Stimulated activated CD4-positive, alpha-beta T cell treated with anti-CD3 and anti-CD28 coated beads, Interleukin-12 subunit alpha, Interleukin-12 subunit beta, amount 100 ng/mL, for 24 hours (primary cell): Measurements from ENCODE around the gene IRF4.

Source experiments
- DNase-seq, 2 experiments: peaks; one replicate each; pipeline ENCODE4 v3.0.0-alpha.2; 2020; ENCODE audit warnings: low read depth in 2 of 2

Gene IRF4

GRCh38 chr6:381742-382461 is 9.7 kb upstream of the IRF4 start:
- no peak for DNase-seq

DNA sequence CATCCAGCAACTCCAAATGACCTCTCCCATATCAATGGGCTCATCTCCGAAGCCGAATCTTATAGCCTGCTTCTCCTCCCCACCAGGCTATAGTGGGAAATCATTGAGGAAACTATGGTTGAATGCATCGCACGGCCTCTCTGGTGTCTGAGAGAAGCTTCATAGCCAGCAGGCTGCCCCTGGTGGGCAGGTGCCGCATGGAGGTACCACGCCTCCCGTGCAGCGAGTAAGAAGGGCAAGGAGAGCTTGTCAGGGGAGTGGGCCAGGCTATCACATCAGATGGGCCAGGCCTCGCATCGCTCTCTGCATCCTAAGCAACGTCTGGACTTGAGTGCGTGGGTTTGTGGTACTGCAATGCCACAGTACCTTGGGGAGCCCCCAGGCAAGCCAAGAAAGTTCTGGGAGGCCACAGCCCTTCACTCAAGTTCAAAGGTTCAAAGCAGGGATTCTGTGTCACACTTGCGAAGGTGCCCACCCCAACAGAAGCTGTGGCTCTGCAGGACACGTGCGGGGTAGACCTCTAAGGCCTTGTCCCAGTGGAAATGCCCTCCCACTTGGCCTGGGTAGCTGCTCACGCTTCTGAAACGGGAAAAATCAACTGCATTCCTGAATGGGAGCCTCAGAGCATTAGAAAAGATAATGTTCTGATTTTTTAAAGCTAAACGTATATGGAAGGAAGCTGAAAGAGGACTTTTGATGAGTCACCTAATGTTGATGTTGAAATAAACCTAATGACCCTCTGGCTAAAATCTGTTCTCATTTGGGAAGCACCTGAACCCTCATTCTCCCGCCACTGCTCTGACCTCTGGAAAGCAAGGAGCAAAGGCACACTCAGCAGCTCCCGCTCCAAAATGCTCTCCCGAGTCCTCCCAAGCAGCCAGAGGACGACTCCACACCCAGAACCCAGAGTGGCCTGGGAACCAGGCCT is 8.4 kb upstream of the IRF4 start:
- no peak for DNase-seq

DNA sequence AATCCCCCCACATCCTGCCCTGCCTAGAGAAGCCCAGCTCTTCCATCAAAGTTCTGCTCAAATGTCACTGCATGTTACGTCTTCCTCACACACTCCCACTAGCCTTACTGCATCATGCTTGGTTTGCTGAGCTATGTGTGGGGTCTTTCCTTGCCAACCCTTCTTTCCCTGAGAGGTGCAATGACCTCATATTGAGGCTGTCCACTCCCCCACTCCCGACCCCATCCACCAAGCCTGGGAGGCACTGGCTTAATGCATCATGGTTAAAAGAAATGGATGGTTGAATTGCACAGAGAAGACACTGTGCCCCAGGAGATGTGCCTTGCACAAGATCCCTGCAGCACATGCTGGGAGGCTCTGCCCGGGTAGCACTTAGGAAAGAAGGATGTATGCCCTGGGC is 7.7 kb upstream of the IRF4 start:
- DNase-seq = no peak

DNA sequence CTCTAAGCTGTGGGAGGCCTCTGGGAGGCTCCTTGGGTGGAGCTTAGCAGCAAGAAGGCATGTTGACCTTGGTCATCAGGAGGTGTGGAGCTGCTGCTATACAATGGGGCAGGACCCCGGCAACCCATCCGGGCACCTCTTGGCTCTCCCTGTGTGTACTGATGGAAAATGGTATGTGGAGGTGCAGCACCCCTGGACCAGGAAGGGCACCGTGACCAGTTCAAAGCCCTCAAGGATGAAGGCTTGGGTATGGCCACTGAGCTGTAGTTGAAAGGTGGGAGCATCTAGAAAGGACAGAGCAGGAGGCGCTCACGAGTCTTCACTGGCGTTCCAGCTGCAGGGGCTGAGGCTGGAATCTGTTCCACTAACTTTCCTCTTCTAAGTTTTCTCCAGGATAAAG is 6.7 kb upstream of the IRF4 start:
- no peak for DNase-seq

DNA sequence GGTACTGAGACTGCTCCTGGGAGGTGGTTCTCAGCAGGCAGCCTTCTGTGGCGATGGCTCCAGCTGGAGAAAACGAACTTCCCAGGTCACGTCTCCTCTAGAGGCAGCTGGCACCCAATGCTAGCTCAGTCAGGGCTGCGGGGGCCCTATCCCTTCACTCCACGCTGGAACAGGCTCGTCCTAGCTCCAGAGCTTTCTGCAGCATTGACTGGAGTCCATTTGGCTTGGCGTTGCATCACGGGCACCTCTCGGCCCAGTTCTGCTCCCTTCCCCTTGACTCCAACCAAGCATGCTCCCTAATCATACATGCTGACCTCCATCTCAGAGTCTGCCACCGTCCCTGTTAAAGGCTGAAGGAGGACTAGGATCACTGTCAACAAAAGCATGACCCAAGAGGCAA is 5.9 kb upstream of the IRF4 start:
- DNase-seq = no peak

DNA sequence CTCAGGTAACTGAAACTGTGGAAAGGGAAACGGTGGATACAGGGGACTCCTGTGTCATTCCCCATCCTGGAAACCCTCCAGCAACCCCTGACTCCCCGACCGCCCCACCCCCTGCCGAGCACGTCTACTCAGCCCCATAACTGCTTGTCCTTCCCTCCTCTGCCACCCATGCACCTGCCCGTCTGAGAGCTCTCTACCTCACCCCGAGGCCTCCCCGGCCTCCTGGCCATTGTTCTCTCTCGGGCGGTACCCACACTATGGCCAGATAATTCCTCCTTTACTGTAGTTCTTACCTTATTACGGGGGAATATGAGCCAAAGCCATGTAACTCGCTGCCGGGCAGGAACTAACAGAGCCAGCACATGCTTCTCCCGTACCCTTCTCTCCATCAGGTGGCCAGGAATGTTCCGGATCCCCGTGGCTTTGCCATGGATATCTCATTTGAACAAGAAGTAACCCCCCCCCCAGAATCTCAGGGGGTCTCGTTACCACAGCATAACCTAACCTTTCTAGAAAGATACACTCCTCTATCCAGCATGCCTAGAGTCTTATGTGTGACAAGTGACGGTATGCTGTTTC is 4.8 kb upstream of the IRF4 start:
- no peak for DNase-seq

- DNase-seq = no peak
Measured at GRCh38 chr6:387293-387741, 4.2 kb upstream of the IRF4 start.

GRCh38 chr6:388202-388903 is 3.2 kb upstream of the IRF4 start:
- DNase-seq = no peak

GRCh38 chr6:389143-389542 is 2.4 kb upstream of the IRF4 start:
- no peak for DNase-seq

DNA sequence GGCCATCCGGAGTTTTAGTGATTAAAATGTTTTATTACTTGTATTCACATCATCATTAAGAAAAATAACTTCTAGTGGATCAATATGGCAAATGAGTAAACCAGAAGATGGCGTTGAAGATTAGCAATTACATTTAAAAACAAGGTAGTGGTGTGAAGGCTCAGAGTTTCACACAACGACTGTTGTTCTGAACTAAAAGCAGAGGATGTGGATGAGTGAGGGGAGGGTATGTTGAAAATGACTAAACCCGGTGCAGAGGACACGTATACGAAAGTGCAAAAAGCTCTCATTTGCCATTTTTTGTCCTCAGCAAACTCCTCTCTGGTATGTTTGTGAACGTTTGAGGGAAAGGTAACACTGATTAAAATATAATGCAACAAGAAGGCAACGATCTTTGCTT is 1.9 kb upstream of the IRF4 start:
- DNase-seq = no peak

GRCh38 chr6:390914-391558 is 516 bp upstream of the IRF4 start:
- no peak for DNase-seq

DNA sequence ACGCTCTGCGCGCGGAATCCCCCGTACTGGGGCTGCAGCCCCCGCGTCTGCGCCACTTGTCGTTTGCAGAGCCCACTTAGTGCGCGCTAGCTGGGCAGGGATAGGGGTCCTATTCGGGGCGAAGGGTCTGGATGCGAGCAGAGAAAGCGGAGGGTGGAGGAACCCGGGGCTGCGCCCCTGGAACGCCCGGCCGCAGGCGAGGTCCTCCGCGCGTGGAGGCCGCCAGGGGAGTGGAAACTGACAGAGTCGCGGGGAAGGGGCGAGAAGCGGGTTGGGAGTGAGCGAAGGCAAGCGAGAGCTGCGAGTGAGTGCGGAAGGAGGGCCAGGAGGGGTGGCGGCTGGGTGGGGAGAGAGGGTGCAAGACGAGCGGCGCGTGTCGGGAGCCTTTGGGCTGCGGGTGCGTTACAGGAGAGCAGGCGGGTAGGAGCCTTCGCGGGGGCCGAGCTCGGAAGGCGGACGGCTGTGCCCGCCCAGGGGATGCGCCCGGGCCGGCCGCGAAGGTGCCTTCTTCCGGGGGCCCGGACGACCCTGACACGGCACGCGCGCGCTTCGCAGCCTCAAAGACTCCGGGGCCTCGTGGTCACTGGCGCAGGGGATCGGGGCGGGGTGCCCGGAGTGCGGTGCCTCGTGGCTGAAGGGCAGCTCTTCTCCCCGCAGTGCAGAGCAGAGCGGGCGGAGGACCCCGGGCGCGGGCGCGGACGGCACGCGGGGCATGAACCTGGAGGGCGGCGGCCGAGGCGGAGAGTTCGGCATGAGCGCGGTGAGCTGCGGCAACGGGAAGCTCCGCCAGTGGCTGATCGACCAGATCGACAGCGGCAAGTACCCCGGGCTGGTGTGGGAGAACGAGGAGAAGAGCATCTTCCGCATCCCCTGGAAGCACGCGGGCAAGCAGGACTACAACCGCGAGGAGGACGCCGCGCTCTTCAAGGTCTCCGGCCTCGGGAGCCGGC is 1.2 kb downstream of the IRF4 start:
- no peak for DNase-seq

GRCh38 chr6:393391-394221 is 2.1 kb downstream of the IRF4 start:
- no peak for DNase-seq

- DNase-seq = no peak
Measured at GRCh38 chr6:394641-395289, 3.2 kb downstream of the IRF4 start.

DNA sequence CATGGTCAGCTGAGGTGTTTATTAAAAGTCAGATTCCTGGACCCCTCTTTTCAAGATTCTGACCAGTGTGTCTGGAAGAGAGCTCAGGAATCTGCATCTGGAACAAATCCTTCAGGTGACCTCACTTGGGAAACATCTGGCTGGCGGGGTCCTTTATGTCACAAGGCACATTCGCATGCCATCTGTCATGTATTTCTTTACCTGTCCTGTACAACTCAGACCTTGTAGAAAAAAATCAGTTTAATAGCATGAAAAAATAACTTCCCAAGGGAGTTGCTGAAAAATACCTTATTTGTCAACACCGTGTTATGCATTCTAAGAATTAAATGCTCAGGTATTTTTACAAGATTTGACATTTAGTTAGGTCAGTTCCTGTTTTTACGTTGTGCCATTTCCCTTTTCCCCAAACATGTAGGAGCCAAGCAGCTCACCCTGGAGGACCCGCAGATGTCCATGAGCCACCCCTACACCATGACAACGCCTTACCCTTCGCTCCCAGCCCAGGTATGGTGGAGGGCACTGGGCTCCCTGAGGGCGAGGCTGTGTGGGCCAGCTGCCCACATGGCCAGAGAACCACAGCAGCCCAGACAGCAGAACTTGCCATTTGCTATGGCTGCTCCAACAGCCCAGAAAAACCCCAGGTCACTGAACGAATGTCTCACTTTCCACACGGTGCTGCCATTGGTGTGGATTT is 4.0 kb downstream of the IRF4 start:
- no peak for DNase-seq

DNA sequence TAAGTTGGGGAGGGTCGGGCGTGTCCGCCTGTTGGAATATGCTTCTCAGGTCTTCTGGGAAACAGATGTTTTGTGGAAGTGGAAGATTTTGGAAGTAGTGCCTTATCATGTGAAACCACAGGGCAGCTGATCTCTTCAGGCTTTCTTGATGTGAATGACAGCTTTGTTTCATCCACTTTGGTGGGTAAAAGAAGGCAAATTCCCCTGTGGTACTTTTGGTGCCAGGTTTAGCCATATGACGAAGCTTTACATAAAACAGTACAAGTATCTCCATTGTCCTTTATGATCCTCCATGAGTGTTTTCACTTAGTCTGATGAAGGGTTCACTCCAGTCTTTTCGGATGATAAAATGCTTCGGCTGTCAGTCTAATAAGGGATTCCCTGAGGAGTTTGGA is 4.6 kb downstream of the IRF4 start:
- DNase-seq = no peak

DNA sequence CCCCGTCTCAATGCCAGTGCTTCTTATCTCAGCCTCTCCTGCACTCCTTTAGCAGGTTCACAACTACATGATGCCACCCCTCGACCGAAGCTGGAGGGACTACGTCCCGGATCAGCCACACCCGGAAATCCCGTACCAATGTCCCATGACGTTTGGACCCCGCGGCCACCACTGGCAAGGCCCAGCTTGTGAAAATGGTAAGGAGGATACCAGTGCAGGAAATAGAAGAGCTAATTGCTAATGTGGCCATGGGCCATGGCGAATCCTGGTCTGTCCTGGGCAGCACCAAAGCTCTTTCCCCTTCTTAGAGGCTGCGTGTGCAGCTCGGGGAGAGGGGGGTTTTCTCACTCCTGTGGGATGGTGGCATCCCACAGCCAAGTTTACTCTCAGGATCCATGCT is 5.5 kb downstream of the IRF4 start:
- no peak for DNase-seq

- no peak for DNase-seq
Measured at GRCh38 chr6:397604-398003, 6.1 kb downstream of the IRF4 start.
